Uterus (tissue), 4 donors: ENCODE measurements around the gene SUFU. TPM values are rescaled to one million over a fixed set of nuclear protein-coding genes. Genes with fewer than 3 reads are reported as not detected.

ENCODE experiments used
- DNase-seq, 2 donors: peaks; one replicate each; pipeline ENCODE4 v3.0.0-alpha.2; 2019 to 2020
- H3K27ac ChIP-seq, 2 donors: fragments of 200-600 bp; sonication (generic); 1 replicate in 1 of 2; 2 replicates in 1 of 2; pipeline ENCODE4 v1.5.1; 2016 to 2018
- H3K27me3 ChIP-seq, 2 donors: fragments of 200-600 bp; sonication (generic); one replicate each; pipeline ENCODE4 v1.5.1; 2018 to 2019; ENCODE audit warnings: control low read depth in 1 of 2
- H3K36me3 ChIP-seq, 2 donors: fragments of 200-600 bp; sonication (generic); one replicate each; pipeline ENCODE4 v1.5.1; 2019; ENCODE audit warnings: control low read depth in 1 of 2
- H3K4me1 ChIP-seq, 2 donors: fragments of 200-600 bp; sonication (generic); one replicate each; pipeline ENCODE4 v1.5.1; 2018 to 2019; ENCODE audit warnings: control low read depth in 1 of 2
- H3K4me3 ChIP-seq, 2 donors: fragments of 200-600 bp; sonication (generic); 1 replicate in 1 of 2; 2 replicates in 1 of 2; pipeline ENCODE4 v1.5.1; 2018 to 2019; ENCODE audit warnings: mild to moderate bottlenecking in 1 of 2
- H3K9me3 ChIP-seq, 2 donors: fragments of 200-600 bp; sonication (generic); one replicate each; pipeline ENCODE4 v1.5.1; 2019; ENCODE audit warnings: control low read depth in 1 of 2
- CTCF ChIP-seq, 4 experiments: fragments of 200-600 bp in 2 of 4; fragments of 450-650 bp in 2 of 4; sonication (generic) in 2 of 4; IDR thresholded peaks; one replicate each; pipeline ENCODE4 v1.5.1; 2016 to 2019; ENCODE audit warnings: antibody characterized with exemption in 4 of 4, mild to moderate bottlenecking in 2 of 4, moderate library complexity in 1 of 4
- POLR2A ChIP-seq, 2 donors: fragments of 450-650 bp; IDR thresholded peaks; one replicate each; pipeline ENCODE4 v1.6.1; 2016; ENCODE audit warnings: antibody characterized with exemption in 2 of 2, mild to moderate bottlenecking in 1 of 2, moderate library complexity in 1 of 2
- intact Hi-C: fragments of 100-400 bp; cut with DNase I; formaldehyde crosslinking; loops from one replicate; pipeline ENCODE4 v1.15.1; 2023; ENCODE audit warnings: low total_unique reads
- total RNA-seq, 4 donors: library from RNA; depleted of rRNA in 3 of 4; stranded (reverse); fragments of >200 nt in 3 of 4; gene quantifications; one replicate each; pipeline versions ENCODE4 v1.1.0 to v1.2.4, GENCODE V29; 2014 to 2023
- donor health status: DM: yes; HTN: yes; CAD: no.

SUFU gene
- total RNA-seq, 4 donors from 2014 or later, result 2.8 to 20.7 (median 12.3) TPM

GRCh38 chr10:102642736-102643335 lies 139.1 kb downstream of the SUFU start:
- peaks cover 0 to 10% of the 10 kb centered on the region in 2 donors for H3K4me1 ChIP-seq
- peak overlapping the region; percentile 97 to 100 for H3K27ac ChIP-seq
- no peaks in the 10 kb centered on the region for H3K9me3 ChIP-seq
- no peaks in the 10 kb centered on the region for H3K36me3 ChIP-seq
- no peaks in the 10 kb centered on the region for H3K27me3 ChIP-seq
- DNase-seq, result peak; percentile 73 to 75
- peak overlapping the region; percentile 54 to 81 for H3K4me3 ChIP-seq
- intact Hi-C loops, result no loop called here
- peak; percentile 50 to 54 for TF ChIP-seq POLR2A (IDR thresholded peaks at IDR 0.05)
- peak in 1 of 4 experiments; percentile 22 for TF ChIP-seq CTCF (IDR thresholded peaks at IDR 0.05)

GRCh38 chr10:102643336-102644065 lies 139.7 kb downstream of the SUFU start:
- Histone ChIP-seq H3K27me3 (no peaks in the 10 kb centered on the region), H3K27ac (peak overlapping the region; percentile 97 to 100), H3K4me3 (peak overlapping the region; percentile 54 to 81), H3K36me3 (no peaks in the 10 kb centered on the region), H3K9me3 (no peaks in the 10 kb centered on the region), H3K4me1 (peaks cover 0 to 17% of the 10 kb centered on the region in 2 donors)
- DNase-seq, result peak; percentile 68 to 69
- intact Hi-C loops, result no loop called here
- TF ChIP-seq POLR2A (IDR thresholded peaks at IDR 0.05), result peak; percentile 13 to 72
- TF ChIP-seq CTCF (IDR thresholded peaks at IDR 0.05), result peak in 1 of 4 experiments; percentile 3

GRCh38 chr10:102644066-102644645 lies 140.4 kb downstream of the SUFU start, which contains the start of gene TRIM8:
TSS of gene TRIM8 (plus strand) at chr10:102644479. CDS start at chr10:102644618, 139 bp downstream.
- H3K27me3 ChIP-seq, result no peaks in the 10 kb centered on the region
- H3K27ac ChIP-seq, result peak within 1 kb of the TSS; percentile 97 to 100
- no peak for TF ChIP-seq CTCF (IDR thresholded peaks at IDR 0.05)
- TF ChIP-seq POLR2A (IDR thresholded peaks at IDR 0.05), result peak in 1 of 2 donors; percentile 26
- peak within 1 kb of the TSS; percentile 54 to 81 for H3K4me3 ChIP-seq
- intact Hi-C loops, result no loop called here
- peak in 1 of 2 donors; percentile 50 for DNase-seq
- no peaks in the 10 kb centered on the region for H3K9me3 ChIP-seq
- peaks cover 0 to 23% of the 10 kb centered on the region in 2 donors for H3K4me1 ChIP-seq
- H3K36me3 ChIP-seq, result no peaks in the 10 kb centered on the region

GRCh38 chr10:102644646-102645387 lies 141.0 kb downstream of the SUFU start:
- Histone ChIP-seq H3K9me3 (no peaks in the 10 kb centered on the region), H3K27me3 (no peaks in the 10 kb centered on the region), H3K27ac (peak overlapping the region; percentile 97 to 100), H3K4me3 (peak overlapping the region; percentile 54 to 81), H3K4me1 (peaks cover 0 to 28% of the 10 kb centered on the region in 2 donors), H3K36me3 (no peaks in the 10 kb centered on the region)
- TF ChIP-seq CTCF (IDR thresholded peaks at IDR 0.05), result peak; percentile 35 to 65 (median 60)
- no peak for TF ChIP-seq POLR2A (IDR thresholded peaks at IDR 0.05)
- intact Hi-C loops, result no loop called here
- peak; percentile 78 to 80 for DNase-seq
